HepG2 (cell line): ENCODE measurements around the gene CAMKMT. TPM values are rescaled to one million over a fixed set of nuclear protein-coding genes. Genes with fewer than 3 reads are reported as not detected.

Experiments used
- ATAC-seq: fragments of 200-7000 bp; cut with Tn5 transposase; 3 replicates; pipeline ENCODE4 v1.9.1; 2020; ENCODE audit warnings: mild to moderate bottlenecking, moderate library complexity
- BruUV-seq: library from RNA; stranded (reverse); fragments of 400-500 nt; replicated peaks from 2 replicates; lab custom pipeline; 2021; lab: Mats Ljungman, UMichigan
- CTCF ChIA-PET: fragments of 300-600 bp; formaldehyde crosslinking; extraction: SDS; loops from one replicate; lab custom pipeline; 2021; ENCODE audit warnings: low total read pairs, inconsistent platforms, low intra/inter-chr PET ratio; lab: Yijun Ruan, JAX
- POLR2A ChIA-PET: fragments of 350-600 bp; sonication (Branson Sonifier 250); formaldehyde crosslinking; loops from one replicate; lab custom pipeline; 2020; ENCODE audit warnings: antibody characterized with exemption, inconsistent platforms; lab: Yijun Ruan, JAX
- DNase-seq: peaks from one replicate; pipeline ENCODE4 v3.0.0-alpha.2; 2015; ENCODE audit warnings: low spot score
- FAIRE-seq: peaks from 3 replicates; lab custom pipeline; 2011; peaks lifted over from hg19 to GRCh38; lab: Jason Lieb, UNC
- H2AFZ ChIP-seq: one replicate; pipeline ENCODE4 v1.6.1; 2011; ENCODE audit warnings: low read length, inconsistent platforms
- H3K27ac ChIP-seq: fragments of 300-600 bp; 3 replicates; pipeline ENCODE4 v1.8.0; 2011; ENCODE audit warnings: mixed run types, mild to moderate bottlenecking, mixed read lengths, low read length, inconsistent platforms; ENCODE audit not compliant: insufficient read depth; ENCODE audit errors: extremely low read length
- H3K27me3 ChIP-seq, 2 experiments: fragments of 200-600 bp in 1 of 2; 2 replicates in 1 of 2; 3 replicates in 1 of 2; pipeline versions ENCODE4 v1.6.0 to v1.8.0; 2011; ENCODE audit warnings: low read length in 2 of 2, mild to moderate bottlenecking in 2 of 2, moderate library complexity in 2 of 2, inconsistent platforms in 1 of 2; ENCODE audit not compliant: insufficient read depth in 2 of 2, control insufficient read depth in 1 of 2
- H3K36me3 ChIP-seq, 2 experiments: fragments of 200-600 bp in 1 of 2; replicated peaks in 1 of 2; 2 replicates in 1 of 2; 3 replicates in 1 of 2; pipeline versions ENCODE4 v1.5.1 to v1.8.0; 2011; ENCODE audit warnings: low read length in 2 of 2, inconsistent platforms in 1 of 2; ENCODE audit not compliant: insufficient read depth in 2 of 2, control insufficient read depth in 1 of 2
- H3K4me1 ChIP-seq: 2 replicates; pipeline ENCODE4 v1.5.1; 2012; ENCODE audit warnings: low read length, inconsistent platforms; ENCODE audit not compliant: insufficient read depth
- H3K4me2 ChIP-seq: 2 replicates; pipeline ENCODE4 v1.6.0; 2011; ENCODE audit warnings: low read depth, low read length, inconsistent platforms
- H3K4me3 ChIP-seq, 3 experiments: fragments of 200-600 bp in 1 of 3; sonication (generic), shearing (Covaris generic) in 1 of 3; replicated peaks in 1 of 3; 2 replicates each; pipeline ENCODE4 v1.5.1; 2011 to 2016; ENCODE audit warnings: low read length in 3 of 3, inconsistent platforms in 2 of 3, low read depth in 2 of 3, mild to moderate bottlenecking in 2 of 3, control low read depth in 1 of 3, mixed read lengths in 1 of 3; ENCODE audit not compliant: insufficient read depth in 1 of 3
- H3K79me2 ChIP-seq: one replicate; pipeline ENCODE4 v1.6.1; 2011; ENCODE audit warnings: low read length, inconsistent platforms; ENCODE audit not compliant: insufficient read depth
- H3K9ac ChIP-seq: 2 replicates; pipeline ENCODE4 v1.6.0; 2011; ENCODE audit warnings: mild to moderate bottlenecking, low read depth, low read length, inconsistent platforms; ENCODE audit not compliant: insufficient read depth
- H3K9me3 ChIP-seq: 2 replicates; pipeline ENCODE4 v1.5.1; 2012; ENCODE audit warnings: mild to moderate bottlenecking, low read length
- H4K20me1 ChIP-seq: 2 replicates; pipeline ENCODE4 v1.6.0; 2011; ENCODE audit warnings: inconsistent platforms, mild to moderate bottlenecking, low read length, moderate library complexity; ENCODE audit not compliant: insufficient read depth
- MAFF ChIP-seq: IDR thresholded peaks from 2 replicates; pipeline ENCODE4 v1.6.1; 2011; ENCODE audit warnings: low read depth, low read length, improper control_type of control experiment
- MAFK ChIP-seq, 2 experiments: IDR thresholded peaks in 1 of 2; conservative IDR thresholded peaks in 1 of 2; 2 replicates each; pipeline ENCODE4 v1.6.1; 2011; ENCODE audit warnings: improper control_type of control experiment in 2 of 2, low read length in 2 of 2
- SIX4 ChIP-seq: sonication (generic); formaldehyde crosslinking; IDR thresholded peaks from 2 replicates; pipeline ENCODE4 v1.4.0; 2020; ENCODE audit warnings: missing genetic modification reagents
- ZNF704 ChIP-seq: sonication (generic); formaldehyde crosslinking; IDR thresholded peaks from 2 replicates; pipeline ENCODE4 v1.8.1; 2023; ENCODE audit warnings: mild to moderate bottlenecking, inconsistent platforms, moderate library complexity, missing genetic modification reagents, borderline replicate concordance
- WGBS: methylation state at CpG from one replicate; pipeline ENCODE4 v1.1.6; 2017; ENCODE audit warnings: low lambda C conversion rate; 5-methylcytosine and 5-hydroxymethylcytosine counted together
- in situ Hi-C: cut with HindIII; loops from 2 replicates; pipeline ENCODE4 v1.10.0; 2017; ENCODE audit warnings: low pct_unique_long_range_greater_than_20kb; ENCODE audit not compliant: extremely low pct_ligation_motif_present
- intact Hi-C: fragments of 100-400 bp; cut with micrococcal nuclease; formaldehyde crosslinking; loops from one replicate; pipeline ENCODE4 v1.10.0; 2022; ENCODE audit not compliant: unreplicated experiment
- polyA plus RNA-seq, 8 experiments: library from polyadenylated mRNA; depleted of rRNA in 3 of 8; stranded (reverse) in 7 of 8; unstranded in 1 of 8; fragments of >200 nt; fragmentation: Illumina TruSeq in 4 of 8; extraction: Trizol in 4 of 8; gene quantifications; 2 replicates each; pipeline versions ENCODE4 v1.2.1 to v1.2.3, GENCODE V29; 2011 to 2016; ENCODE audit warnings: low read depth in 4 of 8, missing spikeins in 1 of 8, mixed read lengths in 1 of 8; ENCODE audit not compliant: insufficient read depth in 1 of 8
- total RNA-seq, 5 experiments: library from RNA; depleted of rRNA; stranded (reverse); fragments of >200 nt; fragmentation: Illumina TruSeq; extraction: Trizol; gene quantifications; 2 replicates each; pipeline ENCODE4 v1.2.3, GENCODE V29; 2016; ENCODE audit warnings: low read depth in 1 of 5

The CAMKMT gene
- total and polyA plus RNA-seq, 2 of the 13 experiments (the other 11 are each of a cell fraction or from before 2014, with no cell fraction given): 6.9 to 20.8 TPM

GRCh38 chr2:44616667-44617155 is 255.0 kb downstream of the CAMKMT start:
- Histone ChIP-seq H3K4me3 (no peak overlapping the region), H3K9me3 (no peaks in the 10 kb centered on the region), H3K4me1 (no peaks in the 10 kb centered on the region), H3K79me2 (no peaks in the 10 kb centered on the region), H3K4me2 (no peak overlapping the region), H3K27me3 (no peaks in the 10 kb centered on the region), H3K27ac (no peak overlapping the region), H4K20me1 (no peaks in the 10 kb centered on the region), H3K9ac (no peak overlapping the region), H2AFZ (no peak overlapping the region), H3K36me3 (no peaks in the 10 kb centered on the region)
- ChIA-PET CTCF (no interaction called here), POLR2A (no interaction called here)
- TF ChIP-seq ZNF704: no peak
- 96% methylated on average over 3 of the region's 3 CpGs for WGBS
- no peak for ATAC-seq
- FAIRE-seq: no peak
- no TSS peak for BruUV-seq
- intact Hi-C loops: no loop called here
- DNase-seq: no peak
- in situ Hi-C loops: no loop called here

GRCh38 chr2:44618251-44619023 is 256.7 kb downstream of the CAMKMT start:
- Histone ChIP-seq H2AFZ (no peak overlapping the region), H3K9ac (no peak overlapping the region), H3K4me3 (no peak overlapping the region), H3K36me3 (no peaks in the 10 kb centered on the region), H3K79me2 (no peaks in the 10 kb centered on the region), H3K4me2 (no peak overlapping the region), H3K27me3 (no peaks in the 10 kb centered on the region), H4K20me1 (no peaks in the 10 kb centered on the region), H3K9me3 (no peaks in the 10 kb centered on the region), H3K4me1 (no peaks in the 10 kb centered on the region), H3K27ac (no peak overlapping the region)
- no peak for DNase-seq
- no peak for ATAC-seq
- FAIRE-seq: no peak
- in situ Hi-C loops (no loop called here), intact Hi-C loops (no loop called here)
- BruUV-seq: no TSS peak
- peak; percentile 76; the same call in 1 of the 2 replicates for TF ChIP-seq MAFF
- TF ChIP-seq MAFK (conservative IDR thresholded peaks at IDR 0.05 in 1 of 2, IDR thresholded peaks at IDR 0.05 in 1 of 2; ENCODE audit: low read length in 2 of 2): peak; percentile 60 to 78
- TF ChIP-seq SIX4 (CRISPR knock-in tag): no peak
- WGBS: 87% methylated on average over 5 of the region's 5 CpGs
- POLR2A ChIA-PET: no interaction called here
- CTCF ChIA-PET: no interaction called here
